Measurements from ENCODE around the gene TBL1X.

The TBL1X gene

GRCh38 chrX:9542106-9542760, 77.4 kb downstream of the TBL1X start:
- TF ChIP-seq CTCF (IDR thresholded peaks at IDR 0.05; ENCODE audit: borderline replicate concordance, control extremely low read depth, extremely low read depth, insufficient read depth, missing control alignments), result no peak
- DNase-seq (ENCODE audit: low spot score), result no peak

GRCh38 chrX:9542761-9543111, 77.9 kb downstream of the TBL1X start:
- no peak for DNase-seq (ENCODE audit: low spot score)
- in situ Hi-C loops (cut with MboI; ENCODE audit: low sequenced_read_pairs, unreplicated experiment), result no loop called here
- TF ChIP-seq CTCF (IDR thresholded peaks at IDR 0.05; ENCODE audit: borderline replicate concordance, control extremely low read depth, extremely low read depth, insufficient read depth, missing control alignments), result no peak

More at GRCh38 chrX:9542106-9542760, 77.4 kb downstream of the TBL1X start:
- in situ Hi-C loops (cut with MboI; ENCODE audit: low sequenced_read_pairs, unreplicated experiment), result no loop called here

- no peak for TF ChIP-seq CTCF (IDR thresholded peaks at IDR 0.05; ENCODE audit: borderline replicate concordance, control extremely low read depth, extremely low read depth, insufficient read depth, missing control alignments)
- in situ Hi-C loops (cut with MboI; ENCODE audit: low sequenced_read_pairs, unreplicated experiment), result no loop called here
- DNase-seq (ENCODE audit: low spot score), result no peak
These were observed 90.5 kb downstream of the TBL1X start for GRCh38 chrX:9555354-9555753.

GRCh38 chrX:9557091-9557490, 92.2 kb downstream of the TBL1X start:
- DNase-seq (ENCODE audit: low spot score), result no peak
- no peak for TF ChIP-seq CTCF (IDR thresholded peaks at IDR 0.05; ENCODE audit: borderline replicate concordance, control extremely low read depth, extremely low read depth, insufficient read depth, missing control alignments)
- in situ Hi-C loops (cut with MboI; ENCODE audit: low sequenced_read_pairs, unreplicated experiment), result no loop called here

- in situ Hi-C loops (cut with MboI; ENCODE audit: low sequenced_read_pairs, unreplicated experiment), result no loop called here
- TF ChIP-seq CTCF (IDR thresholded peaks at IDR 0.05; ENCODE audit: borderline replicate concordance, control extremely low read depth, extremely low read depth, insufficient read depth, missing control alignments), result no peak
- DNase-seq (ENCODE audit: low spot score), result no peak
These were observed 92.7 kb downstream of the TBL1X start for GRCh38 chrX:9557521-9557920.

- no peak for TF ChIP-seq CTCF (IDR thresholded peaks at IDR 0.05; ENCODE audit: borderline replicate concordance, control extremely low read depth, extremely low read depth, insufficient read depth, missing control alignments)
- in situ Hi-C loops (cut with MboI; ENCODE audit: low sequenced_read_pairs, unreplicated experiment), result no loop called here
- no peak for DNase-seq (ENCODE audit: low spot score)
These were observed 93.8 kb downstream of the TBL1X start for GRCh38 chrX:9558615-9559014.
